ENCODE data around the gene HTR3A. TPM values are rescaled to one million over a fixed set of nuclear protein-coding genes. Genes with fewer than 3 reads are reported as not detected.

Gene HTR3A
- total and polyA plus RNA-seq, 2 donors = 0.52 to 2.6 TPM

- Histone ChIP-seq H3K27me3 (ENCODE audit: control insufficient read depth in 2 of 2, insufficient read depth in 1 of 2, low read length in 1 of 2) (peaks cover 5 to 9% of the 10 kb centered on the region in 2 donors), H3K9me3 (ENCODE audit: control insufficient read depth in 2 of 2, insufficient read depth in 1 of 2, low read length in 1 of 2) (no peaks in the 10 kb centered on the region), H3K36me3 (ENCODE audit: control insufficient read depth in 2 of 2, insufficient read depth in 2 of 2, low read length in 1 of 2) (no peaks in the 10 kb centered on the region), H3K4me1 (ENCODE audit: control insufficient read depth in 2 of 2, insufficient read depth in 2 of 2, low read length in 2 of 2) (peaks cover 0 to 9% of the 10 kb centered on the region in 2 donors), H3K27ac (ENCODE audit: low read depth in 1 of 2, low read length in 1 of 2) (no peak overlapping the region), H3K4me3 (ENCODE audit: low read length in 2 of 2) (no peak overlapping the region)
- no peak for DNase-seq (ENCODE audit: low read depth in 6 of 9, low spot score in 9 of 9)
- 94% methylated on average over 11 of the region's 11 CpGs for WGBS
Observed at GRCh38 chr11:114034956-114035355, 60.0 kb downstream of the HTR3A start.

GRCh38 chr11:114036147-114036811 is 61.4 kb downstream of the HTR3A start:
- no peaks in the 10 kb centered on the region for H3K9me3 ChIP-seq (ENCODE audit: control insufficient read depth in 2 of 2, insufficient read depth in 1 of 2, low read length in 1 of 2)
- WGBS = 16% methylated on average over 37 of the region's 37 CpGs
- no peaks in the 10 kb centered on the region for H3K36me3 ChIP-seq (ENCODE audit: control insufficient read depth in 2 of 2, insufficient read depth in 2 of 2, low read length in 1 of 2)
- peaks cover 5 to 9% of the 10 kb centered on the region in 2 donors for H3K27me3 ChIP-seq (ENCODE audit: control insufficient read depth in 2 of 2, insufficient read depth in 1 of 2, low read length in 1 of 2)
- peak overlapping the region in 1 of 2 donors; percentile 16 for H3K4me3 ChIP-seq (ENCODE audit: low read length in 2 of 2)
- H3K27ac ChIP-seq (ENCODE audit: low read depth in 1 of 2, low read length in 1 of 2) = peak overlapping the region in 1 of 2 donors; percentile 60
- H3K4me1 ChIP-seq (ENCODE audit: control insufficient read depth in 2 of 2, insufficient read depth in 2 of 2, low read length in 2 of 2) = peaks cover 0 to 9% of the 10 kb centered on the region in 2 donors
- peak in 3 of 9 donors; percentile 40 to 57 (median 49) for DNase-seq (ENCODE audit: low read depth in 6 of 9, low spot score in 9 of 9)

DNA sequence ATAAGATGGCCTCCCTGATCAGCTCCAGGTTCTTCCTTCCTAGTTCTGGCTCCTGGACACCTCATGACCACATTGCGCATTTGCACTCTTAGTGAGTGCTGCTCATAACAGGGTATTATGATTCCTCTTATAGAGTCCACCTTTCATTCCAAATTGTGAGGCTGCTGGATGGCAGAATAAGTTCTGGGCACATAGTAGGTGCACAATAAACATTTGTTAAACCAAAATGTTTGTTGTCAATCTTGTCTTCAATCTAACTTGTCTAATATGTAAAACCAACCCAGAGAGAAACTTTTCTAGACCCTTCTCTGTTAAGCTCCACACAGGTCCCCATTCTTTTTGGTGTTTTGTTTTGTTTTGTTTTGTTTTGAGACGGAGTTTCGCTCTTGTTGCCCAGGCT is 62.0 kb downstream of the HTR3A start:
- H3K36me3 ChIP-seq (ENCODE audit: control insufficient read depth in 2 of 2, insufficient read depth in 2 of 2, low read length in 1 of 2) = no peaks in the 10 kb centered on the region
- H3K4me3 ChIP-seq (ENCODE audit: low read length in 2 of 2) = no peak overlapping the region
- WGBS = 96% methylated on average over 3 of the region's 3 CpGs
- no peak overlapping the region for H3K27ac ChIP-seq (ENCODE audit: low read depth in 1 of 2, low read length in 1 of 2)
- H3K27me3 ChIP-seq (ENCODE audit: control insufficient read depth in 2 of 2, insufficient read depth in 1 of 2, low read length in 1 of 2) = peaks cover 5 to 9% of the 10 kb centered on the region in 2 donors
- peaks cover 0 to 9% of the 10 kb centered on the region in 2 donors for H3K4me1 ChIP-seq (ENCODE audit: control insufficient read depth in 2 of 2, insufficient read depth in 2 of 2, low read length in 2 of 2)
- H3K9me3 ChIP-seq (ENCODE audit: control insufficient read depth in 2 of 2, insufficient read depth in 1 of 2, low read length in 1 of 2) = no peaks in the 10 kb centered on the region
- no peak for DNase-seq (ENCODE audit: low read depth in 6 of 9, low spot score in 9 of 9)

DNA sequence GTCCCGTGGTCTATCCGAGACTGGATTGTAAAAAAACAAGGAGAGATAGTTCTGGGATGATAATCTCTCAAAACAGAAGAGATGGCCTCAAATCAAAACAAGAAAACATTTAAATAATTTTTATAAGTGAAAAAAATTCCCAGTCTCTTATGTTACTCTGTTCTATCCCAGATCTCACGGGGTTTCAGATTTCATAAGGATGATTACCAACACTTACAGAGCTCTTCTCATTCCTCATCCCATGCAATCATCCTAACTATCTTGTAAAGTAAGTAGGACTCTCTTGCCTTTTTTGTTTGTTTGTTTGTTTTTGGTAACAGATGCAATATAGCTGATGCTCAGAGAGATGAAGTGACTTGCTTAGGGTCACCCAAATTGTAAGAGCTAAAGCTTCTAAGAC is 64.6 kb downstream of the HTR3A start:
- H3K9me3 ChIP-seq (ENCODE audit: control insufficient read depth in 2 of 2, insufficient read depth in 1 of 2, low read length in 1 of 2) = no peaks in the 10 kb centered on the region
- H3K27me3 ChIP-seq (ENCODE audit: control insufficient read depth in 2 of 2, insufficient read depth in 1 of 2, low read length in 1 of 2) = peaks cover 5 to 9% of the 10 kb centered on the region in 2 donors
- peaks cover 0 to 9% of the 10 kb centered on the region in 2 donors for H3K4me1 ChIP-seq (ENCODE audit: control insufficient read depth in 2 of 2, insufficient read depth in 2 of 2, low read length in 2 of 2)
- 99% methylated on average over 3 of the region's 3 CpGs for WGBS
- H3K36me3 ChIP-seq (ENCODE audit: control insufficient read depth in 2 of 2, insufficient read depth in 2 of 2, low read length in 1 of 2) = no peaks in the 10 kb centered on the region
- H3K27ac ChIP-seq (ENCODE audit: low read depth in 1 of 2, low read length in 1 of 2) = no peak overlapping the region
- no peak overlapping the region for H3K4me3 ChIP-seq (ENCODE audit: low read length in 2 of 2)
- DNase-seq (ENCODE audit: low read depth in 6 of 9, low spot score in 9 of 9) = no peak

Other genes with a start within 250 kb of the HTR3A start
- 18.8 TPM for gene ZW10, start 201.4 kb upstream of the HTR3A start, total RNA-seq
- gene ZW10, start 201.4 kb upstream of the HTR3A start, polyA plus RNA-seq = 6.0 TPM
- not detected for gene CLDN25, start 195.3 kb upstream of the HTR3A start, total RNA-seq
- not detected for gene CLDN25, start 195.3 kb upstream of the HTR3A start, polyA plus RNA-seq
- 13.6 TPM for gene USP28, start 99.5 kb upstream of the HTR3A start, total RNA-seq
- gene USP28, start 99.5 kb upstream of the HTR3A start, polyA plus RNA-seq = 7.4 TPM
- gene HTR3B, start 70.3 kb upstream of the HTR3A start, total RNA-seq = 0.09 TPM
- 0.11 TPM for gene HTR3B, start 70.3 kb upstream of the HTR3A start, polyA plus RNA-seq
- 5.7 TPM for gene ZBTB16, start 84.6 kb downstream of the HTR3A start, total RNA-seq
- 21.5 TPM for gene ZBTB16, start 84.6 kb downstream of the HTR3A start, polyA plus RNA-seq

Data from thymus (tissue), 11 donors.